Endothelial cell of umbilical vein (primary cell): ENCODE results near the gene HOXD4. TPM values are rescaled to one million over a fixed set of nuclear protein-coding genes. Genes with fewer than 3 reads are reported as not detected.

Experiments
- BruUV-seq: library from RNA; stranded (reverse); fragments of 400-500 nt; replicated peaks from 2 replicates; lab custom pipeline; 2021; lab: Mats Ljungman, UMichigan
- CTCF ChIA-PET: fragments of 300-600, 350-600 bp; sonication (Branson Sonifier 250); formaldehyde crosslinking; loops from one replicate; lab custom pipeline; 2021; ENCODE audit warnings: antibody characterized with exemption, inconsistent platforms; lab: Charles Lee
- POLR2A ChIA-PET: fragments of 300-600, 350-600 bp; sonication (Branson Sonifier 250); formaldehyde crosslinking; loops from one replicate; lab custom pipeline; 2021; ENCODE audit warnings: antibody characterized with exemption, inconsistent platforms; lab: Charles Lee
- DNase-seq: peaks from one replicate; pipeline ENCODE4 v3.0.0-alpha.2; 2011; ENCODE audit warnings: low read depth, low spot score
- FAIRE-seq: peaks from 2 replicates; lab custom pipeline; 2011; peaks lifted over from hg19 to GRCh38; lab: Jason Lieb, UNC
- H2AFZ ChIP-seq: 2 replicates; pipeline ENCODE4 v1.6.0; 2012; ENCODE audit warnings: low read depth, low read length, control low read depth, inconsistent platforms
- H3K27ac ChIP-seq: 2 replicates; pipeline ENCODE4 v1.5.1; 2011; ENCODE audit warnings: low read depth, mild to moderate bottlenecking, control low read depth, low read length, moderate library complexity; ENCODE audit not compliant: insufficient read depth
- H3K27me3 ChIP-seq, 2 experiments: 2 replicates each; pipeline versions ENCODE4 v1.6.0 to v1.6.1; 2011; ENCODE audit warnings: low read length in 2 of 2, mixed read lengths in 1 of 2; ENCODE audit not compliant: control insufficient read depth in 2 of 2, insufficient read depth in 2 of 2
- H3K36me3 ChIP-seq, 2 experiments: 2 replicates in 1 of 2; 3 replicates in 1 of 2; pipeline ENCODE4 v1.5.1; 2011; ENCODE audit warnings: low read length in 2 of 2, mild to moderate bottlenecking in 1 of 2, moderate library complexity in 1 of 2; ENCODE audit not compliant: control insufficient read depth in 2 of 2, insufficient read depth in 2 of 2; ENCODE audit errors: extremely low read depth in 1 of 2
- H3K4me1 ChIP-seq: 3 replicates; pipeline ENCODE4 v1.5.1; 2011; ENCODE audit warnings: mild to moderate bottlenecking, low read length; ENCODE audit not compliant: control insufficient read depth, insufficient read depth; ENCODE audit errors: extremely low read depth
- H3K4me2 ChIP-seq: 2 replicates; pipeline ENCODE4 v1.6.1; 2011; ENCODE audit warnings: low read length, control low read depth, mixed read lengths; ENCODE audit not compliant: insufficient read depth
- H3K4me3 ChIP-seq, 3 experiments: fragments of 200-600 bp in 1 of 3; sonication (generic), shearing (Covaris generic) in 1 of 3; replicated peaks in 1 of 3; 2 replicates each; pipeline ENCODE4 v1.5.1; 2011 to 2016; ENCODE audit warnings: control low read depth in 3 of 3, low read length in 3 of 3, mild to moderate bottlenecking in 2 of 3, inconsistent platforms in 1 of 3, low read depth in 1 of 3, moderate library complexity in 1 of 3; ENCODE audit not compliant: insufficient read depth in 1 of 3
- H3K79me2 ChIP-seq: 2 replicates; pipeline ENCODE4 v1.6.0; 2012; ENCODE audit warnings: low read length, inconsistent platforms; ENCODE audit not compliant: control insufficient read depth, insufficient read depth
- H3K9ac ChIP-seq: replicated peaks from 2 replicates; pipeline ENCODE3; 2011; ENCODE audit warnings: low read length, control low read depth; ENCODE audit not compliant: insufficient read depth; ENCODE audit errors: extremely low read depth
- H3K9me1 ChIP-seq: replicated peaks from 3 replicates; pipeline ENCODE4 v1.6.0; 2011; ENCODE audit warnings: mild to moderate bottlenecking, low read length; ENCODE audit not compliant: control insufficient read depth, insufficient read depth; ENCODE audit errors: extremely low read depth
- H3K9me3 ChIP-seq: replicated peaks from 2 replicates; pipeline ENCODE4 v1.5.1; 2012; ENCODE audit warnings: low read length, inconsistent platforms; ENCODE audit not compliant: control insufficient read depth, insufficient read depth
- H4K20me1 ChIP-seq: replicated peaks from 2 replicates; pipeline ENCODE3; 2011; ENCODE audit warnings: mild to moderate bottlenecking, low read length; ENCODE audit not compliant: control insufficient read depth, insufficient read depth; ENCODE audit errors: extremely low read depth
- CTCF ChIP-seq, 2 donors: IDR thresholded peaks; 1 replicate in 1 of 2; 2 replicates in 1 of 2; pipeline ENCODE4 v1.5.1; 2011; ENCODE audit warnings: low read length in 2 of 2, mild to moderate bottlenecking in 2 of 2, moderate library complexity in 2 of 2, control low read depth in 1 of 2, inconsistent platforms in 1 of 2, low read depth in 1 of 2; ENCODE audit not compliant: insufficient read depth in 1 of 2; ENCODE audit errors: extremely low read depth in 1 of 2
- EZH2 ChIP-seq: IDR thresholded peaks from 2 replicates; pipeline ENCODE4 v1.6.1; 2012; ENCODE audit warnings: borderline replicate concordance, low read depth, mild to moderate bottlenecking, moderate library complexity, low read length, inconsistent platforms; ENCODE audit not compliant: severe bottlenecking
- FOS ChIP-seq: IDR thresholded peaks from 2 replicates; pipeline ENCODE4 v1.6.1; 2011; ENCODE audit warnings: mild to moderate bottlenecking, low read length, moderate library complexity, borderline replicate concordance; ENCODE audit not compliant: insufficient read depth
- GATA2 ChIP-seq: IDR thresholded peaks from 2 replicates; pipeline ENCODE4 v1.7.0; 2011; ENCODE audit warnings: low read depth, mild to moderate bottlenecking, moderate library complexity, mixed read lengths, low read length; ENCODE audit not compliant: insufficient read length, insufficient read depth
- JUN ChIP-seq: IDR thresholded peaks from 2 replicates; pipeline ENCODE4 v1.6.1; 2011; ENCODE audit warnings: borderline replicate concordance, low read depth; ENCODE audit not compliant: insufficient read length, insufficient read depth
- MAX ChIP-seq: IDR thresholded peaks from 2 replicates; pipeline ENCODE4 v1.6.1; 2011; ENCODE audit not compliant: insufficient read depth, insufficient read length
- MYC ChIP-seq: IDR thresholded peaks from one replicate; pipeline ENCODE4 v1.6.1; 2011; ENCODE audit warnings: mild to moderate bottlenecking, low read depth, low read length
- POLR2A ChIP-seq: IDR thresholded peaks from 2 replicates; pipeline ENCODE4 v1.6.1; 2012; ENCODE audit warnings: low read depth, mild to moderate bottlenecking, control low read depth, low read length
- POLR2AphosphoS5 ChIP-seq: IDR thresholded peaks from 2 replicates; pipeline ENCODE4 v1.6.1; 2012; ENCODE audit warnings: low read depth, mild to moderate bottlenecking, control low read depth, low read length, moderate library complexity; ENCODE audit not compliant: insufficient read depth
- dilution Hi-C: fragments of 300-500 bp; cut with MboI; formaldehyde crosslinking; loops from one replicate; pipeline ENCODE4 v1.15.0; 2019; ENCODE audit warnings: low sequenced_read_pairs; ENCODE audit not compliant: extremely low pct_ligation_motif_present
- intact Hi-C: fragments of 100-400 bp; cut with micrococcal nuclease; formaldehyde crosslinking; loops from one replicate; pipeline ENCODE4 v1.10.0; 2022
- polyA plus RNA-seq, 4 experiments: library from polyadenylated mRNA; depleted of rRNA in 3 of 4; stranded (reverse) in 3 of 4; unstranded in 1 of 4; fragments of >200 nt; gene quantifications; 2 replicates each; pipeline versions ENCODE4 v1.2.1 to v1.2.3, GENCODE V29; 2011 to 2012; ENCODE audit warnings: missing spikeins in 1 of 4
- total RNA-seq: library from RNA; stranded (reverse); gene quantifications from 2 replicates; pipeline ENCODE4 v1.2.3, GENCODE V29; 2021

Gene HOXD4
- total and polyA plus RNA-seq, 2 donors (not counting 3 experiments of a cell fraction or from before 2014, with no cell fraction given), result 7.6 to 13.7 TPM

GRCh38 chr2:176128172-176128981 is 23.0 kb upstream of the HOXD4 start:
- H3K9me1 ChIP-seq, result no peaks in the 10 kb centered on the region
- peak overlapping the region; percentile 42 for H3K4me2 ChIP-seq
- H3K9ac ChIP-seq, result peak overlapping the region; percentile 7
- H3K79me2 ChIP-seq, result peaks cover 17% of the 10 kb centered on the region
- intact Hi-C loops (loop anchor here (5.0 kb wide), 2 partner anchors 929 to 1629 kb away; no protein-coding TSS in a partner anchor), dilution Hi-C loops (loop anchor here (25.0 kb wide), 1 partner anchor 509 kb away; no protein-coding TSS in a partner anchor)
- ChIA-PET POLR2A (no interaction called here), CTCF (interaction anchor here (0.6 to 10.1 kb wide), 18 partner anchors 8 to 1637 kb away, joined by 3 to 458 read pairs (median 19); no protein-coding TSS in a partner anchor)
- peak; percentile 53 for DNase-seq
- H3K4me3 ChIP-seq, result peak overlapping the region; percentile 2 to 56 (median 43)
- peak overlapping the region; percentile 85 for H2AFZ ChIP-seq
- BruUV-seq, result no TSS peak
- H3K27ac ChIP-seq, result peak overlapping the region; percentile 23
- H4K20me1 ChIP-seq, result no peaks in the 10 kb centered on the region
- peak; percentile 74 for FAIRE-seq
- peaks cover 35% of the 10 kb centered on the region for H3K4me1 ChIP-seq
- H3K9me3 ChIP-seq, result no peaks in the 10 kb centered on the region
- TF ChIP-seq POLR2AphosphoS5 (no peak), POLR2A (no peak), GATA2 (no peak), FOS (no peak), MAX (no peak), JUN (no peak), MYC (no peak), EZH2 (no peak), CTCF (IDR thresholded peaks at IDR 0.05; ENCODE audit: extremely low read depth in 1 of 2, insufficient read depth in 1 of 2, low read depth in 1 of 2, low read length in 2 of 2) (no peak)
- H3K27me3 ChIP-seq, result peaks cover 5% of the 10 kb centered on the region in 2 experiments
- H3K36me3 ChIP-seq, result no peaks in the 10 kb centered on the region
